ENCODE results near the gene NIPA2. TPM values are rescaled to one million over a fixed set of nuclear protein-coding genes. Genes with fewer than 3 reads are reported as not detected.

NIPA2 gene
- total RNA-seq: 62.2 and 71.8 TPM in 2 replicates

DNA sequence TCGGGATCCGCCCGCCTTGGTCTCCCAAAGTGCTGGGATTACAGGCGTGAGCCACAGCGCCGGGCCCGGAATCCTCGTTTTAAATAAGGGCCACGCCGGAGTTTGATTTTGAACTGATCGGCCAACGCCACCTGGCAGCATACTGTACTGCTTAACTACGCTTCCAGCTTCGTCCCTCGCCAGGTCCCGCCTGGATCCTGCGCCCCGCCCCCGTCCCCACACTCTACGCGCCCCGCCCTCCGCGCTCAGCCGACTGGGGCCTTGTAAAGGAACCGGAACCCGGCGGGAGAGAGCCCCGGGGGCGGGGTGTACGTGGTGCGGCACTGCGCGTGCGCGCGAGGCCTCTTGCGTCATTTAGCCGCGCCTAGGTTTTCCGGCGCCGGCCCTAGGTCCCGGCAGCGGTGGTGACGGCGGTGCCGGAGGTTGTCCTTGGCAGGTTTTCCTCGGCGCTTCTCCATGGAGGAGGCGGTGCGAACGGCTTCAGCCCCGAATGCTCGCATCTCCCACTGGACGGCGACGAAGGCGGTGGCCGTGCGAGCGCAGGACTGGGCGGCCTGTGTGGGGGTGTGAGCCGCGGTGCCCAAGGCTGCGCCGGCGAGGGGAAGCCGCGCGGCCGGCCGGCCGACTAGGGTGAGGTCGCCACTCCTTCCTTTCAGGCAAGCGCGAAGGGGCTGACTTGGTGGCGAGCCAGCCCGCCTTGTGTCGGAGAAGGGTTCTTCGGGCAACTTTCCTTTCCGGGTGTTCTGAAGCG, at the start of gene NIPA2:
NIPA2 (plus strand) TSS at position 375 of the 751 bp plus-strand sequence. CDS start 13,066 bp downstream, outside the sequence.

Other genes with a start within 250 kb of the NIPA2 start
- gene NIPA1, start 52.0 kb upstream of the NIPA2 start, total RNA-seq: 2.5 and 3.7 TPM in 2 replicates
- 61.2 and 71.1 TPM in 2 replicates for gene CYFIP1, start 141.7 kb downstream of the NIPA2 start, total RNA-seq
- gene TUBGCP5, start 200.9 kb downstream of the NIPA2 start, total RNA-seq: 10.8 and 11.9 TPM in 2 replicates

Measured in bronchus fibroblast of lung (primary cell).